Gastrocnemius medialis (tissue), 4 donors: ENCODE results near the gene STAG1.

ENCODE experiments used
- POLR2A ChIP-seq, 2 donors: fragments of 450-650 bp; IDR thresholded peaks; one replicate each; pipeline ENCODE4 v1.6.1; 2017; ENCODE audit warnings: antibody characterized with exemption in 2 of 2, mild to moderate bottlenecking in 2 of 2, moderate library complexity in 2 of 2
- TF ChIP-seq, protein P1 (sequence below), 5 experiments: fragments of 450-650 bp in 3 of 5; fragments of 200-600 bp in 2 of 5; sonication (generic) in 2 of 5; IDR thresholded peaks in 4 of 5; conservative IDR thresholded peaks in 1 of 5; 1 replicate in 4 of 5; 2 replicates in 1 of 5; pipeline ENCODE4 v1.5.1; 2016 to 2019; ENCODE audit warnings: antibody characterized with exemption in 5 of 5, mild to moderate bottlenecking in 3 of 5, moderate library complexity in 3 of 5

DNA sequence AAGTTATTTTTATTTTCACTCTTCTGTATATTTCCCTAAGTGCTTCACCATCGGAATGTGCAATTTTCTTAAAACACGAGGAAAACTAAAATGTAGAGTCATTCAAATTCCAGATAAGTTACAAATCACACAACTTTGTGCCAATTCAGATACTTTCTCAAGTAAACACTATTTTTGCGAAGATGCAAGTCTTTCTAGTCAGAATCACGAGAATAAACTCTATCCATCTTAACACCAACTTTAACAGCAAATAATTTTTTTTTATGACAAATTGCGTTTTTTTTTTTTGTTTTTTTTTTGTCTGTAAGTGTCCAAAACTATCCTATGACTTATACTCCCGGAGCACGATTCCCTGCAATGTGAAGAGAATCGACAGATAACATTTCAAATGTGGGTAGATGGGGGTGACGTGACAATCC lies 1.3 kb downstream of the STAG1 start:
- TF ChIP-seq, protein P1, sequence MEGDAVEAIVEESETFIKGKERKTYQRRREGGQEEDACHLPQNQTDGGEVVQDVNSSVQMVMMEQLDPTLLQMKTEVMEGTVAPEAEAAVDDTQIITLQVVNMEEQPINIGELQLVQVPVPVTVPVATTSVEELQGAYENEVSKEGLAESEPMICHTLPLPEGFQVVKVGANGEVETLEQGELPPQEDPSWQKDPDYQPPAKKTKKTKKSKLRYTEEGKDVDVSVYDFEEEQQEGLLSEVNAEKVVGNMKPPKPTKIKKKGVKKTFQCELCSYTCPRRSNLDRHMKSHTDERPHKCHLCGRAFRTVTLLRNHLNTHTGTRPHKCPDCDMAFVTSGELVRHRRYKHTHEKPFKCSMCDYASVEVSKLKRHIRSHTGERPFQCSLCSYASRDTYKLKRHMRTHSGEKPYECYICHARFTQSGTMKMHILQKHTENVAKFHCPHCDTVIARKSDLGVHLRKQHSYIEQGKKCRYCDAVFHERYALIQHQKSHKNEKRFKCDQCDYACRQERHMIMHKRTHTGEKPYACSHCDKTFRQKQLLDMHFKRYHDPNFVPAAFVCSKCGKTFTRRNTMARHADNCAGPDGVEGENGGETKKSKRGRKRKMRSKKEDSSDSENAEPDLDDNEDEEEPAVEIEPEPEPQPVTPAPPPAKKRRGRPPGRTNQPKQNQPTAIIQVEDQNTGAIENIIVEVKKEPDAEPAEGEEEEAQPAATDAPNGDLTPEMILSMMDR (IDR thresholded peaks at IDR 0.05 in 4 of 5, conservative IDR thresholded peaks at IDR 0.05 in 1 of 5): no peak
- no peak for TF ChIP-seq POLR2A (IDR thresholded peaks at IDR 0.05)
